ENCODE data around the gene PWWP2A. TPM values are rescaled to one million over a fixed set of nuclear protein-coding genes. Genes with fewer than 3 reads are reported as not detected.

The PWWP2A gene
- total RNA-seq, 1 experiment from 2014 or later: 14.7 TPM

DNA sequence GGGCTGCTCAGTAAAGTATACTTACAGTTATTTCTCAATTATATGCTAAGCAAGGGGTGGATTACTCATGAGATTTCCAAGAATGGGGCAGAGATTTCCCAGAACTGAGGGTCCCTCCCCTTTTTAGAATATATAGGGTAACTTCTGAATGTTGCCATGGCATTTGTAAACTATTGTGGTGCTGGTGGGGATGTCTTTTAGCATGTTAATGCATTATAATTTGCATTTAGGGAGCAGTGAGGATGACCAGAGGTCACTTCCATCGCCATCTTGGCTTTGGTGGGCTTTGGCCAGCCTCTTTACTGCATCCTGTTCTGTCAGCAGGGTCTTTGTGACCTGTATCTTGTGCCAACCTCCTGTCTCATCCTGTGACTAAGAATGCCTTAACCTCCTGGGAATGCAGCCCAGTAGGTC is 74.9 kb downstream of the PWWP2A start:
- H3K27me3 ChIP-seq (ENCODE audit: insufficient read depth, low read length): no peaks in the 10 kb centered on the region
- H3K9me2 ChIP-seq (ENCODE audit: insufficient read depth): no peaks in the 10 kb centered on the region
- H4K20me1 ChIP-seq (ENCODE audit: insufficient read depth): no peaks in the 10 kb centered on the region
- ChIA-PET POLR2A (no interaction called here), CTCF (no interaction called here), RAD21 (ENCODE audit: low non-redundant PET in 1 of 2, low total read pairs in 2 of 2, uncharacterized antibody in 2 of 2, unreplicated experiment in 2 of 2) (no interaction called here)
- no TSS peak for BruUV-seq (replicated peaks)
- no peak overlapping the region for H3K4me3 ChIP-seq (replicated peaks in 1 of 2; ENCODE audit: low read depth in 1 of 2, low read length in 2 of 2)
- no peak for ATAC-seq
- H3K4me1 ChIP-seq (ENCODE audit: control insufficient read depth in 1 of 2, insufficient read depth in 2 of 2, low read length in 2 of 2): no peaks in the 10 kb centered on the region
- H3K9ac ChIP-seq (ENCODE audit: low read length): no peak overlapping the region
- TF ChIP-seq ZFX (IDR thresholded peaks at IDR 0.05) (no peak), CBX3 (IDR thresholded peaks at IDR 0.05; ENCODE audit: low read depth) (no peak), POLR2AphosphoS5 (IDR thresholded peaks at IDR 0.05; ENCODE audit: low read depth, low read length) (no peak), TCF7L2 (IDR thresholded peaks at IDR 0.05; ENCODE audit: borderline replicate concordance, extremely low read depth, insufficient read depth, insufficient read length) (no peak)
- no peaks in the 10 kb centered on the region for H3K79me2 ChIP-seq (ENCODE audit: insufficient read depth, low read length)
- H3K27ac ChIP-seq (ENCODE audit: low read depth, low read length): no peak overlapping the region
- no peak overlapping the region for H3K4me2 ChIP-seq (ENCODE audit: low read length)
- no peak overlapping the region for H2AFZ ChIP-seq (ENCODE audit: low read depth, low read length, poor library complexity, severe bottlenecking)
- DNase-seq (ENCODE audit: low read depth, low spot score): no peak
- peaks cover 16 to 19% of the 10 kb centered on the region in 2 experiments; a peak in 3 of 4 replicates for H3K36me3 ChIP-seq (ENCODE audit: control insufficient read depth in 1 of 2, insufficient read depth in 2 of 2, low read length in 2 of 2)
- no peaks in the 10 kb centered on the region for H3K9me3 ChIP-seq (ENCODE audit: control insufficient read depth in 1 of 2, insufficient read depth in 1 of 2, low read depth in 1 of 2, low read length in 2 of 2)
- intact Hi-C loops (cut with micrococcal nuclease): no loop called here

DNA sequence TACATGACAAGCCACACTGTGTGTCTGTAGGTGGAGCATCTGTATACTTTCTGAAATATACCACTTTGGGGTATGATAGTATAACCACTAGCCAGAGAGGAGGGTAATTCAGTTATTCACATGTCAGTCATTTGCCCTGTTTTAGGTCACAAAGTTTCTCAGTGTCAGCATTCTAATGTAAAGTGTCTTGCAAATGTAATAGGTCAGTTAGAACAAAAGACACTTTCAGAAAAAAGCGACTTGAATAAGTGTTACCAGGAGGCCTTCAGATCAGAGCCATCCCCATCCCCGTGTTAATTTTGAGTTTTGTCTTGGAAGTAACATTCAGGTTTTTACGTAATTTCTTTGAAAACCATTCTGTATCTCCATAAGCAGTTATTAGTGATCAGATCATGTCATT is 76.6 kb downstream of the PWWP2A start:
- CTCF ChIA-PET: no interaction called here
- H3K9me2 ChIP-seq (ENCODE audit: insufficient read depth): no peaks in the 10 kb centered on the region
- TF ChIP-seq FOSL1 (IDR thresholded peaks at IDR 0.05; ENCODE audit: low read depth) (no peak), CBX3 (IDR thresholded peaks at IDR 0.05; ENCODE audit: low read depth) (no peak), POLR2A (IDR thresholded peaks at IDR 0.05; ENCODE audit: borderline replicate concordance, extremely low read depth, insufficient read depth, insufficient read length) (no peak), EZH2 (IDR thresholded peaks at IDR 0.05) (no peak), TCF7L2 (IDR thresholded peaks at IDR 0.05; ENCODE audit: borderline replicate concordance, extremely low read depth, insufficient read depth, insufficient read length) (no peak), ZFX (IDR thresholded peaks at IDR 0.05) (no peak)
- TF ChIP-seq, protein P1, sequence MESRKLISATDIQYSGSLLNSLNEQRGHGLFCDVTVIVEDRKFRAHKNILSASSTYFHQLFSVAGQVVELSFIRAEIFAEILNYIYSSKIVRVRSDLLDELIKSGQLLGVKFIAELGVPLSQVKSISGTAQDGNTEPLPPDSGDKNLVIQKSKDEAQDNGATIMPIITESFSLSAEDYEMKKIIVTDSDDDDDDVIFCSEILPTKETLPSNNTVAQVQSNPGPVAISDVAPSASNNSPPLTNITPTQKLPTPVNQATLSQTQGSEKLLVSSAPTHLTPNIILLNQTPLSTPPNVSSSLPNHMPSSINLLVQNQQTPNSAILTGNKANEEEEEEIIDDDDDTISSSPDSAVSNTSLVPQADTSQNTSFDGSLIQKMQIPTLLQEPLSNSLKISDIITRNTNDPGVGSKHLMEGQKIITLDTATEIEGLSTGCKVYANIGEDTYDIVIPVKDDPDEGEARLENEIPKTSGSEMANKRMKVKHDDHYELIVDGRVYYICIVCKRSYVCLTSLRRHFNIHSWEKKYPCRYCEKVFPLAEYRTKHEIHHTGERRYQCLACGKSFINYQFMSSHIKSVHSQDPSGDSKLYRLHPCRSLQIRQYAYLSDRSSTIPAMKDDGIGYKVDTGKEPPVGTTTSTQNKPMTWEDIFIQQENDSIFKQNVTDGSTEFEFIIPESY (IDR thresholded peaks at IDR 0.05; ENCODE audit: extremely low read depth, insufficient replicate concordance, low read length): no peak
- TF ChIP-seq, protein P2, sequence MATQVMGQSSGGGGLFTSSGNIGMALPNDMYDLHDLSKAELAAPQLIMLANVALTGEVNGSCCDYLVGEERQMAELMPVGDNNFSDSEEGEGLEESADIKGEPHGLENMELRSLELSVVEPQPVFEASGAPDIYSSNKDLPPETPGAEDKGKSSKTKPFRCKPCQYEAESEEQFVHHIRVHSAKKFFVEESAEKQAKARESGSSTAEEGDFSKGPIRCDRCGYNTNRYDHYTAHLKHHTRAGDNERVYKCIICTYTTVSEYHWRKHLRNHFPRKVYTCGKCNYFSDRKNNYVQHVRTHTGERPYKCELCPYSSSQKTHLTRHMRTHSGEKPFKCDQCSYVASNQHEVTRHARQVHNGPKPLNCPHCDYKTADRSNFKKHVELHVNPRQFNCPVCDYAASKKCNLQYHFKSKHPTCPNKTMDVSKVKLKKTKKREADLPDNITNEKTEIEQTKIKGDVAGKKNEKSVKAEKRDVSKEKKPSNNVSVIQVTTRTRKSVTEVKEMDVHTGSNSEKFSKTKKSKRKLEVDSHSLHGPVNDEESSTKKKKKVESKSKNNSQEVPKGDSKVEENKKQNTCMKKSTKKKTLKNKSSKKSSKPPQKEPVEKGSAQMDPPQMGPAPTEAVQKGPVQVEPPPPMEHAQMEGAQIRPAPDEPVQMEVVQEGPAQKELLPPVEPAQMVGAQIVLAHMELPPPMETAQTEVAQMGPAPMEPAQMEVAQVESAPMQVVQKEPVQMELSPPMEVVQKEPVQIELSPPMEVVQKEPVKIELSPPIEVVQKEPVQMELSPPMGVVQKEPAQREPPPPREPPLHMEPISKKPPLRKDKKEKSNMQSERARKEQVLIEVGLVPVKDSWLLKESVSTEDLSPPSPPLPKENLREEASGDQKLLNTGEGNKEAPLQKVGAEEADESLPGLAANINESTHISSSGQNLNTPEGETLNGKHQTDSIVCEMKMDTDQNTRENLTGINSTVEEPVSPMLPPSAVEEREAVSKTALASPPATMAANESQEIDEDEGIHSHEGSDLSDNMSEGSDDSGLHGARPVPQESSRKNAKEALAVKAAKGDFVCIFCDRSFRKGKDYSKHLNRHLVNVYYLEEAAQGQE (IDR thresholded peaks at IDR 0.05; ENCODE audit: low read depth): no peak
- no peak overlapping the region for H3K27ac ChIP-seq (ENCODE audit: low read depth, low read length)
- DNase-seq (ENCODE audit: low read depth, low spot score) (no peak), ATAC-seq (no peak)
- H3K79me2 ChIP-seq (ENCODE audit: insufficient read depth, low read length): no peaks in the 10 kb centered on the region
- H2AFZ ChIP-seq (ENCODE audit: low read depth, low read length, poor library complexity, severe bottlenecking): no peak overlapping the region
- BruUV-seq (replicated peaks): no TSS peak
- H3K4me2 ChIP-seq (ENCODE audit: low read length): no peak overlapping the region
- no peak overlapping the region for H3K9ac ChIP-seq (ENCODE audit: low read length)
- H3K4me3 ChIP-seq (replicated peaks in 1 of 2; ENCODE audit: low read depth in 1 of 2, low read length in 2 of 2): no peak overlapping the region
- RAD21 ChIA-PET (ENCODE audit: low non-redundant PET in 1 of 2, low total read pairs in 2 of 2, uncharacterized antibody in 2 of 2, unreplicated experiment in 2 of 2): no interaction called here
- no peaks in the 10 kb centered on the region for H3K9me3 ChIP-seq (ENCODE audit: control insufficient read depth in 1 of 2, insufficient read depth in 1 of 2, low read depth in 1 of 2, low read length in 2 of 2)
- H3K4me1 ChIP-seq (ENCODE audit: control insufficient read depth in 1 of 2, insufficient read depth in 2 of 2, low read length in 2 of 2): no peaks in the 10 kb centered on the region
- intact Hi-C loops (cut with micrococcal nuclease): no loop called here
- POLR2A ChIA-PET: no interaction called here
- peaks cover 19 to 21% of the 10 kb centered on the region in 2 experiments; a peak in 3 of 4 replicates for H3K36me3 ChIP-seq (ENCODE audit: control insufficient read depth in 1 of 2, insufficient read depth in 2 of 2, low read length in 2 of 2)
- H4K20me1 ChIP-seq (ENCODE audit: insufficient read depth): no peaks in the 10 kb centered on the region
- no peaks in the 10 kb centered on the region for H3K27me3 ChIP-seq (ENCODE audit: insufficient read depth, low read length)

All from HCT116 (cell line).